Gastroesophageal sphincter (tissue), 3 donors: ENCODE measurements around the gene FAM151A.

Source experiments
- EP300 ChIP-seq: sonication (generic); formaldehyde crosslinking; IDR thresholded peaks from one replicate; pipeline ENCODE4 v1.6.1; 2017; ENCODE audit warnings: antibody characterized with exemption, mild to moderate bottlenecking
- POLR2A ChIP-seq, 2 donors: fragments of 450-650 bp; IDR thresholded peaks; one replicate each; pipeline ENCODE4 v1.6.1; 2017; ENCODE audit warnings: antibody characterized with exemption in 2 of 2, mild to moderate bottlenecking in 2 of 2, moderate library complexity in 1 of 2
- POLR2AphosphoS5 ChIP-seq: sonication (generic); formaldehyde crosslinking; IDR thresholded peaks from one replicate; pipeline ENCODE4 v1.6.1; 2017; ENCODE audit warnings: antibody characterized with exemption
- TF ChIP-seq, protein P1 (sequence below), 4 experiments: fragments of 200-600 bp in 2 of 4; fragments of 450-650 bp in 2 of 4; sonication (generic) in 1 of 4; IDR thresholded peaks; one replicate each; pipeline ENCODE4 v1.5.1; 2017 to 2019; ENCODE audit warnings: antibody characterized with exemption in 4 of 4, mild to moderate bottlenecking in 2 of 4, moderate library complexity in 2 of 4

DNA sequence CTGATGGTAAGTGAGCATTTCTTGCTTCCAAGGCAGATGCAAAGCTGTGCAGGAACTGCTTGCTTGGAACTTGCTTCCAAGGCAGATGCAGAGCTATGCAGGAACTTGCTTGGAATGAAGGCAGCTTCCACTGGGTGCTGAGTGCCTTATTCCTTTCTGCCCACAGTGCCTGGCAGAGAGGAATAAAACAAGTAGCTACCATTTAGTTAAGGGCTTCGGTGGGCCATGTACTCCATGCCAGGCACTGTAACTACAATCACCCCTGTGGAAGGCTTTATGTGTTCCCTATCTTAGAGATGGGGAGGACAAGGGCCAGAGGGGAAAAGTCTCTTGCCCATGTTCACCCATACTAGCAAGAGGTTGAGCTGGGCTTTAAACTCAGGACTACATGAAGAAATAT, 26.6 kb upstream of the FAM151A start:
- TF ChIP-seq, protein P1, sequence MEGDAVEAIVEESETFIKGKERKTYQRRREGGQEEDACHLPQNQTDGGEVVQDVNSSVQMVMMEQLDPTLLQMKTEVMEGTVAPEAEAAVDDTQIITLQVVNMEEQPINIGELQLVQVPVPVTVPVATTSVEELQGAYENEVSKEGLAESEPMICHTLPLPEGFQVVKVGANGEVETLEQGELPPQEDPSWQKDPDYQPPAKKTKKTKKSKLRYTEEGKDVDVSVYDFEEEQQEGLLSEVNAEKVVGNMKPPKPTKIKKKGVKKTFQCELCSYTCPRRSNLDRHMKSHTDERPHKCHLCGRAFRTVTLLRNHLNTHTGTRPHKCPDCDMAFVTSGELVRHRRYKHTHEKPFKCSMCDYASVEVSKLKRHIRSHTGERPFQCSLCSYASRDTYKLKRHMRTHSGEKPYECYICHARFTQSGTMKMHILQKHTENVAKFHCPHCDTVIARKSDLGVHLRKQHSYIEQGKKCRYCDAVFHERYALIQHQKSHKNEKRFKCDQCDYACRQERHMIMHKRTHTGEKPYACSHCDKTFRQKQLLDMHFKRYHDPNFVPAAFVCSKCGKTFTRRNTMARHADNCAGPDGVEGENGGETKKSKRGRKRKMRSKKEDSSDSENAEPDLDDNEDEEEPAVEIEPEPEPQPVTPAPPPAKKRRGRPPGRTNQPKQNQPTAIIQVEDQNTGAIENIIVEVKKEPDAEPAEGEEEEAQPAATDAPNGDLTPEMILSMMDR (IDR thresholded peaks at IDR 0.05): no peak
- TF ChIP-seq POLR2A (IDR thresholded peaks at IDR 0.05): no peak
- TF ChIP-seq POLR2AphosphoS5: no peak
- TF ChIP-seq EP300: no peak
